Rectal smooth muscle tissue (tissue), 1 donor: ENCODE results near the gene INHA.
A peak's percentile ranks its signal among the peaks of the same experiment; 100 is the strongest.

Source experiments
- H3K27ac ChIP-seq: one replicate; pipeline ENCODE4 v1.7.0; 2013; ENCODE audit warnings: low read depth, low read length, inconsistent platforms
- H3K27me3 ChIP-seq: one replicate; pipeline ENCODE4 v1.7.0; 2013; ENCODE audit warnings: low read length; ENCODE audit not compliant: control insufficient read depth, insufficient read depth
- H3K36me3 ChIP-seq: one replicate; pipeline ENCODE4 v1.7.0; 2013; ENCODE audit warnings: low read length; ENCODE audit not compliant: control insufficient read depth, insufficient read depth
- H3K4me1 ChIP-seq: one replicate; pipeline ENCODE4 v1.7.0; 2013; ENCODE audit warnings: low read length; ENCODE audit not compliant: control insufficient read depth, insufficient read depth
- H3K4me3 ChIP-seq: one replicate; pipeline ENCODE4 v1.7.0; 2013; ENCODE audit warnings: low read length
- H3K9ac ChIP-seq: one replicate; pipeline ENCODE4 v1.7.0; 2013; ENCODE audit warnings: low read length

Gene INHA

GRCh38 chr2:219563271-219563928 is 8.7 kb upstream of the INHA start:
- Histone ChIP-seq H3K9ac (no peak overlapping the region), H3K4me3 (no peak overlapping the region), H3K36me3 (peaks cover 3% of the 10 kb centered on the region), H3K4me1 (no peaks in the 10 kb centered on the region), H3K27me3 (no peaks in the 10 kb centered on the region), H3K27ac (no peak overlapping the region)

- Histone ChIP-seq H3K9ac (no peak overlapping the region), H3K4me3 (no peak overlapping the region)
Observed at GRCh38 chr2:219565130-219566080, 6.7 kb upstream of the INHA start.

GRCh38 chr2:219566640-219567039 is 5.5 kb upstream of the INHA start:
- Histone ChIP-seq H3K9ac (no peak overlapping the region), H3K4me3 (no peak overlapping the region), H3K27me3 (no peaks in the 10 kb centered on the region), H3K36me3 (peaks cover 3% of the 10 kb centered on the region), H3K4me1 (peaks cover 1% of the 10 kb centered on the region), H3K27ac (no peak overlapping the region)

More at GRCh38 chr2:219565130-219566080, 6.7 kb upstream of the INHA start:
- Histone ChIP-seq H3K36me3 (peaks cover 3% of the 10 kb centered on the region), H3K27ac (no peak overlapping the region), H3K4me1 (no peaks in the 10 kb centered on the region), H3K27me3 (no peaks in the 10 kb centered on the region)

DNA sequence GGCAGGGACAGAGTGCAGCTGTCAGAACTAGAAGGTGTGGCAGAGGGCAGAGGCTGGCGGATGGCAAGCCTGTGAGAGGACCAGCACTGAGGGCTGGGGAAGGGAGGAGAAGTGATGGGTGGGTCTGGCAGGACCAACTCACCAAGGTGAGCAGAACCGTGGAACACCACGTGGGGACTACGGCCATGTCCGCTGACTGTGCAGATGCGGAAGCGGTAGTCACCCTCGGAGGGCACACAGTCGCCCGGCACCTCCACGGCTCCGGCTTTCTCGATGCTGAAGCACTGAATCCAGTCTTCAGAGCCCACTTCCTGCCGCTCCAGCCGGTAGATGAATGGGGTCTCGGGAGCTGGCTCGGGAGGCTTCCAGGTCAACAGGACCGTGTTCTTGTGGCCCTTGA is 5.0 kb upstream of the INHA start:
- H3K27me3 ChIP-seq: no peaks in the 10 kb centered on the region
- H3K4me1 ChIP-seq: peaks cover 4% of the 10 kb centered on the region
- H3K36me3 ChIP-seq: peaks cover 3% of the 10 kb centered on the region

DNA sequence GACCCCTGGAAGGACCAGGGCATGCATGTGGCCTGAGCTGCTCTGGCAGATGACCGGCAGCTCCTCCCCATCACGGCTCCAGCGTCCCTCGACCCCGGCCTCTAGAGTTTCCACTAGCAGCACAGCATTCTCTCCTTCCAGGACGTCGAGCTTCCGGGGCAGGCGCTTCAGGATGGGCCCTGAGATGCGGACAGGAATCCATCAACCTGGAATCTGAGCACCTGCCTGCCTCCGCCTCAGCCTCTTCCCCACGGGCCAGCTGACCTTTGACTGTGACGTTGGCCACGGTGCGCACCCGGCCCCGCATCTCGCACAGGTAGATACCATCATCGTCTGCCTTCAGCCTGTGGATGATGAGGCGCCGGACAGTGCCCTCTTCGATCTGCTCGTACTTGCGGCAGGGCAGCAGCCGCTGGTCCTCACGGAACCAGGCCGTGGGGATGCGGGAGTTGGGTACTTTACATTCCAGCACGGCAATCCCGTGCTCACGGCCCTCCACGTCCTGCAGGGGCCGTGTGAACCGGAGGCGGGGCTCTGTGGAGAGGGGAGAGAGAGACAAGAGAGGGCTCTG is 4.2 kb upstream of the INHA start:
- Histone ChIP-seq H3K36me3 (peaks cover 3% of the 10 kb centered on the region), H3K4me1 (peaks cover 4% of the 10 kb centered on the region), H3K27me3 (no peaks in the 10 kb centered on the region), H3K27ac (no peak overlapping the region), H3K9ac (no peak overlapping the region), H3K4me3 (no peak overlapping the region)

More for the DNA sequence above, 5.0 kb upstream of the INHA start:
- Histone ChIP-seq H3K4me3 (no peak overlapping the region), H3K27ac (no peak overlapping the region), H3K9ac (no peak overlapping the region)

DNA sequence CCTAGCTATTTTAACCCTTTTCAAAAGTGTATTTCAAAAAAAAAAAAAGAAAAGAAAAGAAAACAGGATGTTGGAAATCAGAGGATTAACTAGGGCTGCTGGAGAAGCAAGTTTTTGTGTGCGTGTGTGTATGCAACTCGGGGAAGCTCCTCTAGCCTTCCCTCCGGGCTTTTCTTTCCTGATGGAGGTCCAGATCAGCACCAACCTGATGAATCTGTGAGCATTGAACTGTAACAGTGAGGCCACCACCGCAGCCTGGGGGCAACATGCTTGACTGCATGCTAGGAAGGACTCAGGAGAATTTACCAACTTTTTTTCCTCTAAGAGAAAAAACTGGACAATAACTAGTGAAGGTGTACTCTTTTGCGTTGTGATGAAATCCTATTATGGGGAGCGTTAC is 3.1 kb upstream of the INHA start:
- peaks cover 3% of the 10 kb centered on the region for H3K36me3 ChIP-seq
- no peak overlapping the region for H3K4me3 ChIP-seq
- H3K4me1 ChIP-seq: peaks cover 4% of the 10 kb centered on the region
- no peak overlapping the region for H3K9ac ChIP-seq
- H3K27ac ChIP-seq: no peak overlapping the region
- no peaks in the 10 kb centered on the region for H3K27me3 ChIP-seq

GRCh38 chr2:219569635-219570034 is 2.5 kb upstream of the INHA start:
- H3K4me1 ChIP-seq: peaks cover 4% of the 10 kb centered on the region
- H3K4me3 ChIP-seq: no peak overlapping the region
- no peak overlapping the region for H3K27ac ChIP-seq
- peaks cover 3% of the 10 kb centered on the region for H3K36me3 ChIP-seq
- no peak overlapping the region for H3K9ac ChIP-seq
- H3K27me3 ChIP-seq: peaks cover 1% of the 10 kb centered on the region

DNA sequence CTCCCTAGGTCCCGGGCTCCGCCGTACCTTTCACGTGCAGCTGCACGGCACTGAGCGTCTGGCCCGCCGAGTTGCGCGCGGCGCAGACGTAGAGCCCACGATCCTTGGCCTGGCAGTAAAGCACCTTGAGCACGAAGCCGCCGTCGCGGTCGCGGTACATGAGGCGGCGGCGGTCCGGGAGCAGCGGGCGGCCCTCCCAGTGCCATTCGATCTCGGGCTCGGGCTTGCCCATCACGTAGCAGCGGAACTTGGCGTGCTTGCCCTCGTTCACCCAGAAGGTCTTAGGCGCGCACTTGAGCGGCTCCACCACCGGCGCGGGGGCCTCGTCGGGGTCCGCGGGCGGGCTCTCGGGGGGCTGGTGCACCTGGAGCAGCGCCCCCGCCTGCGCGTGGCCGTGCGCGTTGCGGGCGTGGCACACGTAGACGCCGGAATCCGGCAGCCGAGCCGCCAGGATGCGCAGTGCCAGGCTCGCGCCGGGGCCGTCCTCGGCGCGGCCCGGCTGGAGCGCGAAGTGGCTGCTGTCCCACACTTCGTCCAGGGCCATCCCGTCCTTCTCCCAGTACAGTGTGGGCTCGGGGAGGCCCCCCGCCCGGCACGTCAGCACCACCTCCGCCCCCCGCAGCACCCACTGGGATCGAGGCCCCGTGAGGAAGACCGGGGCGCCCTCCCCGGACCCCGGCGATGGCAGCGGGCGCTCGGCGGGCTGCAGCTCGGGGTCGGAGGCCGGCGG is 1.8 kb upstream of the INHA start:
- H3K9ac ChIP-seq: no peak overlapping the region
- peak overlapping the region; percentile 66 for H3K4me3 ChIP-seq
- H3K4me1 ChIP-seq: peaks cover 4% of the 10 kb centered on the region
- H3K27me3 ChIP-seq: peaks cover 6% of the 10 kb centered on the region
- peaks cover 3% of the 10 kb centered on the region for H3K36me3 ChIP-seq
- peak overlapping the region; percentile 78 for H3K27ac ChIP-seq

DNA sequence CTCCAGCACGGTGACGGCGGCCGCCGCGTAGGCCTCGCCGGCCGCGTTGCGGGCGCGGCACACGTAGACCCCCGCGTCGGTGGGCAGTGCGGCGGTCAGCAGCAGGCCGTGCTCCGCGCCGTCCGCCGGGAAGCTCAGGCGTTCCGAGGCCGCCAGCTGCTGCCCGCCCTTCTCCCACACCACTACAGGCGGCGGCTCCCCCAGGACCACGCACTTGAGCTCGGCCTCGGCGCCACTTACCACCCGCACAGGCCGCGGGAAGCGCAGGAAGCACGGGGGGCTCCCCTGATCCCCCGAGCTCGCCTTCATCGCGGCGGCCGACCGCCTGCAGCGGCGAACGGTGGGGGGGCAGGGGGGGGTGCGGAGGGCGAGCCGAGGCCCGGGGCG is 1.2 kb upstream of the INHA start:
- Histone ChIP-seq H3K9ac (peak overlapping the region; percentile 21), H3K27me3 (peaks cover 6% of the 10 kb centered on the region), H3K4me3 (peak overlapping the region; percentile 66)

DNA sequence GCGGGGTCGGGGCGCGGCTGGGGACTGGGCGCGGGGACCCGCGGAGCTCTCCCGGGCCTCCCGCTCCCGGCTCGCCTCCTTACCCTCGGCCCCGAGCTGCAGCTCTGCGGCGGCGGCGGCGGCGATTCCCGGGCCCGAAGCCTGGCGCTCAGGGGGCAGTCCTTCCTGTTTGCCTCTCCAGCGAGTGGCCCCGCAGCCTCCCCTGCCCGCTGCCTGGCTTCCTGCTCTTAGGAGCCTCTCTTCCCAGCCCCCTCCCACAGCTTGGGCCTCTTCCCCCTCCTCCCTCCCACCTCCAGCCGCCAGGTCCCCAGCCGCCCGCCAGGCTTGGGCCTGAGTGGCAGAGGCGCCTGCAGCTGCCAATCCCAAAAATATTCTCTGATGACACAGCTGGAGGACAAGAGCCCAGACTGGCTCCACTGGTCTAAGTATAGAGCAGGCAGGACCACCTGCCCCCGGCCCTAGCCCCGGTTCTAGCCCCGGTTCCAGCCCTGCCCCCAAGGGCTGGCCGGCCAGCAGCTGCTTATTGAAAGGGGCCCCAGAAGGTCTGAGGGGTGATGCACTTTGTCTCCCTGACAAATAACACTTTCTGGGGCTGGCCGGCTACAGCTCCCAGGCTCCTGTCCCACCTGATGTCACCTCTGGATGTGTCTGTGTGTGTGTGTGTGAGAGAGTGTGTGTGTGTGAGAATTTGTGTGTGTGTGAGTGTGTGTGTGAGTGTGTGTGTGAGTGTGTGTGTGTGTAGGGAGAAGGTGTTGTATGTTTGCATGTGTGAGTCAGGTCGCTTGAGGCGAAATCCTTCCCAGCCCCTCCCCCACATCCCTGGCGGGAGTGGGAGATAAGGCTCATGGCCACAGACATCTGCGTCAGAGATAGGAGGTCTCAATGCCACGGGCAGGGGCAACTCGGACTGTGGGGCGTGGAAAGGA is 536 bp upstream of the INHA start, which contains the start of gene OBSL1:
TSS of gene OBSL1 (minus strand) at position 229 of the 926 bp plus-strand sequence. CDS start 307 bp downstream, outside the sequence.
- H3K27ac ChIP-seq: peak within 1 kb of the TSS; percentile 78
- H3K9ac ChIP-seq: peak within 1 kb of the TSS; percentile 21
- H3K27me3 ChIP-seq: peaks cover 6% of the 10 kb centered on the region
- H3K4me3 ChIP-seq: peak within 1 kb of the TSS; percentile 66
- peaks cover 3% of the 10 kb centered on the region for H3K36me3 ChIP-seq
- peaks cover 4% of the 10 kb centered on the region for H3K4me1 ChIP-seq

More for the DNA sequence above, 1.2 kb upstream of the INHA start:
- H3K36me3 ChIP-seq: peaks cover 3% of the 10 kb centered on the region
- peaks cover 4% of the 10 kb centered on the region for H3K4me1 ChIP-seq
- H3K27ac ChIP-seq: peak overlapping the region; percentile 78

DNA sequence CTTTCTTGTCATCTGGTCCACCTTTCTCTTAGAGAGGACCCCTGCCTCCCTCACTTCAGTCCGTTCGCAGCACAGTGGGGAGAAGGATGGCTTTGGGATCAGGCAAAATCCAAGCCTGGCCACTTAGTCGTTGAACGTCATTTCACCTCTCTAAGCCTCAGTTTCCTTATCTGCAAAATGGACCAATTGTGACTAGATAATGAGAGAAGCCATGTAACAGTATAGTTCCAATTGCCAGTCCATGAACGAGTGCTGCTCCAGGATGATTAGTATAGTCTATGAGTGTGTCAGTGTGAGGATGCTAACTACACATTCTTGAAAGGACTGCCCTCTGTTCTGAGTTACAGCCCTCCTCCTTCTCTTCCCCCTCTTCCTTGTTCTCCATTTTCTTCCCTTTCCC is 1.1 kb downstream of the INHA start:
- H3K4me1 ChIP-seq: peaks cover 4% of the 10 kb centered on the region

More for the DNA sequence above, 1.1 kb downstream of the INHA start:
- H3K9ac ChIP-seq: no peak overlapping the region
- H3K36me3 ChIP-seq: no peaks in the 10 kb centered on the region
- H3K27ac ChIP-seq: no peak overlapping the region
- H3K4me3 ChIP-seq: no peak overlapping the region
- peaks cover 6% of the 10 kb centered on the region for H3K27me3 ChIP-seq
